Heart left ventricle (tissue), 16 donors: ENCODE measurements around the gene XAF1. TPM values are rescaled to one million over a fixed set of nuclear protein-coding genes. Genes with fewer than 3 reads are reported as not detected.

Experiments
- ATAC-seq, 4 donors: fragments of 200-7000 bp; cut with Tn5 transposase; one replicate each; pipeline ENCODE4 v1.9.1; 2020 to 2022; ENCODE audit warnings: moderate library complexity in 4 of 4, mild to moderate bottlenecking in 3 of 4, moderate number of reproducible peaks in 1 of 4
- DNase-seq, 5 donors: peaks; one replicate each; pipeline ENCODE4 v3.0.0-alpha.2; 2020
- H3K27ac ChIP-seq, 12 donors: fragments of 200-600 bp; sonication (generic) in 4 of 12; one replicate each; pipeline versions ENCODE4 v1.5.0 to v1.8.0; 2016 to 2022; ENCODE audit warnings: mild to moderate bottlenecking in 2 of 12
- H3K27me3 ChIP-seq, 9 donors: fragments of 200-600 bp; sonication (generic) in 2 of 9; one replicate each; pipeline versions ENCODE4 v1.5.1 to v1.8.0; 2016 to 2022; ENCODE audit warnings: mild to moderate bottlenecking in 3 of 9
- H3K36me3 ChIP-seq, 9 donors: fragments of 200-600 bp; sonication (generic) in 2 of 9; one replicate each; pipeline versions ENCODE4 v1.5.0 to v1.8.0; 2018 to 2022; ENCODE audit warnings: mild to moderate bottlenecking in 2 of 9
- H3K4me1 ChIP-seq, 12 donors: fragments of 200-600 bp; sonication (generic) in 4 of 12; one replicate each; pipeline versions ENCODE4 v1.5.0 to v1.8.0; 2016 to 2022; ENCODE audit warnings: mild to moderate bottlenecking in 3 of 12
- H3K4me3 ChIP-seq, 12 donors: fragments of 200-600 bp; sonication (generic) in 4 of 12; one replicate each; pipeline versions ENCODE4 v1.5.0 to v1.8.0; 2017 to 2022; ENCODE audit warnings: mild to moderate bottlenecking in 9 of 12, moderate library complexity in 4 of 12
- H3K9me3 ChIP-seq, 12 donors: fragments of 200-600 bp; sonication (generic) in 4 of 12; one replicate each; pipeline versions ENCODE4 v1.5.0 to v1.8.0; 2016 to 2022; ENCODE audit warnings: mild to moderate bottlenecking in 1 of 12
- POLR2A ChIP-seq, 2 donors: fragments of 450-650 bp; IDR thresholded peaks; one replicate each; pipeline ENCODE4 v1.6.1; 2017; ENCODE audit warnings: antibody characterized with exemption in 2 of 2, mild to moderate bottlenecking in 2 of 2, moderate library complexity in 2 of 2
- WGBS, 4 donors: extraction: QIAGEN DNeasy Blood & Tissue Kit in 2 of 4; methylation state at CpG; one replicate each; pipeline versions ENCODE4 v1.1.5 to v1.1.7; 2013 to 2018; 5-methylcytosine and 5-hydroxymethylcytosine counted together
- intact Hi-C, 10 donors: fragments of 100-400 bp; cut with DNase I; formaldehyde crosslinking; loops; one replicate each; pipeline versions ENCODE4 v1.11.1 to v1.14.2; 2022
- polyA plus RNA-seq, 2 donors: library from polyadenylated mRNA; stranded (reverse); fragments of 200-250 nt; gene quantifications; one replicate each; pipeline ENCODE4 v1.2.3, GENCODE V29; 2013
- total RNA-seq, 9 donors: library from RNA; depleted of rRNA in 2 of 9; stranded (reverse); fragments of >200 nt in 2 of 9; fragmentation: NEBNext Ultra II Directional in 3 of 9; extraction: Animal tissue kit (Norgen Biotek cat#: 25700) in 3 of 9; gene quantifications; one replicate each; pipeline versions ENCODE4 v1.1.0 to v1.2.4, GENCODE V29; 2016 to 2023
- TF ChIP-seq, protein P1 (sequence below), 12 donors: fragments of 200-600 bp; sonication (generic) in 4 of 12; IDR thresholded peaks; one replicate each; pipeline versions ENCODE4 v1.5.0 to v1.8.0; 2018 to 2022; ENCODE audit warnings: antibody characterized with exemption in 12 of 12, mild to moderate bottlenecking in 5 of 12
- donor health status: ischemic (EF 13 %, LVEDD 7.1; RV severe dilation, severe dysfunction).
- donor health status: healthy with polysubstance abuse.
- donor health status: DM: no; HTN: yes; CAD: no.
- donor health status: DM: no; HTN: no; CAD: no.
- donor health status: ischemic (EF 25% LVEDD 6.9; RV normal size, moderate dysfunction).
- donor health status: ischemic (EF 25% LVEDD 5.7; RV mildly dilated, moderate dysfunction).
- donor health status: healthy.
- donor health status: DM: yes; HTN: yes; CAD: no.
- donor health status: ischemic (EF 35%, LVEDD 5.7; RV mildly dilated, moderate dysfunction).
- donor health status: nonischemic (EF 11% LVEDD 7.7; RV severe dilation, severe dysfunction).
- donor health status: DM: yes; HTN: yes; CAD: no.
- donor health status: PGD.
- donor health status: ischemic (EF 29% LVEDD 5.4; RV normal size, mild dysfunction).
- donor health status: nonischemic (EF 23%, LVEDD 6.1; RV moderate dilation, normal function).

The XAF1 gene
- total and polyA plus RNA-seq, 11 donors = 9.5 to 77.8 (median 24.9) TPM

DNA sequence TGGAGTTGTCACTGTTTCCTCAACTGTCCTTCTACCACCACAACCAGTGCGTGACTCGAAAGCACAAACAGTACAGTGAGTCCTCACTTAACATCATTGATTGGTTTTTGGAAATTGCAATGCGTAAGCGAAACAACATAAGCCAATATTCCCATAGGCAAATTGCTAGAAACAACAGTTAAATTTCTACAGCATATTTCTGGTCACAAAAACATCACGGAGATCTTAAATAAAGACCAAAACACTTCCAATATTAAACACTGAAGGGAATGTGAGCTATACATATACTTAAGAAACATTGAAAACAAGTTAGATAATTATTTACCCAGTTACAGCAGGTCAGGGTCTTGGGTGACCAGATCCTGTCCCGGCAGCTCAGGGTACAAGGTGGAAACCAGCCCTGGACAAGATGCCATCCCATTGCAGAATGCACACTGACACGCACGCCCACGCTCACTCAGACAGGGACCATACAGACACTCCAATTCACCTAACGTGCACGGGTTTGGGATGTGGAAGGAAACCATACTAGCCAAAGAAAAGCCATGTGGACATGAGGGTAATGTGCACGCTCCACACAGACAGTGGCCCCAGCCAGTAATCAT lies 47.4 kb upstream of the XAF1 start:
- ATAC-seq (no peak), DNase-seq (no peak)
- peaks cover 7 to 65% (median 27%) of the 10 kb centered on the region in 9 donors for H3K27me3 ChIP-seq
- no peaks in the 10 kb centered on the region for H3K36me3 ChIP-seq
- no peak overlapping the region for H3K27ac ChIP-seq
- no peaks in the 10 kb centered on the region for H3K9me3 ChIP-seq
- WGBS, 4 donors = 90 to 93% (median 92%) methylated on average over 12 of the region's 12 CpGs
- intact Hi-C loops = no loop called here
- TF ChIP-seq POLR2A (IDR thresholded peaks at IDR 0.05) = no peak
- TF ChIP-seq, protein P1, sequence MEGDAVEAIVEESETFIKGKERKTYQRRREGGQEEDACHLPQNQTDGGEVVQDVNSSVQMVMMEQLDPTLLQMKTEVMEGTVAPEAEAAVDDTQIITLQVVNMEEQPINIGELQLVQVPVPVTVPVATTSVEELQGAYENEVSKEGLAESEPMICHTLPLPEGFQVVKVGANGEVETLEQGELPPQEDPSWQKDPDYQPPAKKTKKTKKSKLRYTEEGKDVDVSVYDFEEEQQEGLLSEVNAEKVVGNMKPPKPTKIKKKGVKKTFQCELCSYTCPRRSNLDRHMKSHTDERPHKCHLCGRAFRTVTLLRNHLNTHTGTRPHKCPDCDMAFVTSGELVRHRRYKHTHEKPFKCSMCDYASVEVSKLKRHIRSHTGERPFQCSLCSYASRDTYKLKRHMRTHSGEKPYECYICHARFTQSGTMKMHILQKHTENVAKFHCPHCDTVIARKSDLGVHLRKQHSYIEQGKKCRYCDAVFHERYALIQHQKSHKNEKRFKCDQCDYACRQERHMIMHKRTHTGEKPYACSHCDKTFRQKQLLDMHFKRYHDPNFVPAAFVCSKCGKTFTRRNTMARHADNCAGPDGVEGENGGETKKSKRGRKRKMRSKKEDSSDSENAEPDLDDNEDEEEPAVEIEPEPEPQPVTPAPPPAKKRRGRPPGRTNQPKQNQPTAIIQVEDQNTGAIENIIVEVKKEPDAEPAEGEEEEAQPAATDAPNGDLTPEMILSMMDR (IDR thresholded peaks at IDR 0.05) = no peak
- no peak overlapping the region for H3K4me3 ChIP-seq
- peaks cover 0 to 15% (median 7%) of the 10 kb centered on the region in 12 donors for H3K4me1 ChIP-seq

DNA sequence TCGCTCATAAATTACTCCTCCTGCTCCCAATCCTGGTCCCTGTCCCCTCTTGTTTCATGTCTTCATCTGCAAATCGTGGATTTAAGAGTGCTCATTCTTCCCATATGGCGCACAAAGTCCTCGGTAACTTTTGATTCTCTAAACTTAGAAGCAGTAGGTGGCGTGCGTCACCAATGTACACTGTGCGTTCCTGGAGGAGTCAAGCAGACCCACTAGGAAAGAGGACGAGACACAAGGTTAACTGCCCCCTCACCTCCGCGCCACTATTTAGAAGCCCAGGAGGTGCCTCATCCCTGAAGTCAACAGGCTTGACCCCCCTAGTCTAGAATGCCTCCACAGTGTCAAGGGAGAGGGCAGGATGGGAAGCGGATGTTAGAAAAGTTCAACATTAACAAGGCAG lies 45.5 kb upstream of the XAF1 start:
- H3K27me3 ChIP-seq = peaks cover 15 to 69% (median 31%) of the 10 kb centered on the region in 9 donors
- intact Hi-C loops = loop anchor here in 2 of 10 donors (5.0 kb wide), 1 partner anchor 47 kb away; the partner anchor contains the start of gene XAF1 (in 2 of the 2)
- H3K36me3 ChIP-seq = no peaks in the 10 kb centered on the region
- H3K27ac ChIP-seq = no peak overlapping the region
- ATAC-seq = no peak
- no peak overlapping the region for H3K4me3 ChIP-seq
- DNase-seq = no peak
- WGBS, 4 donors = 85 to 86% (median 85%) methylated on average over 11 of the region's 11 CpGs
- H3K4me1 ChIP-seq = peaks cover 0 to 23% (median 9%) of the 10 kb centered on the region in 12 donors
- peaks cover 0 to 12% (median 2%) of the 10 kb centered on the region in 12 donors for H3K9me3 ChIP-seq
- no peak for TF ChIP-seq POLR2A (IDR thresholded peaks at IDR 0.05)
- TF ChIP-seq, protein P1 (IDR thresholded peaks at IDR 0.05) = no peak

DNA sequence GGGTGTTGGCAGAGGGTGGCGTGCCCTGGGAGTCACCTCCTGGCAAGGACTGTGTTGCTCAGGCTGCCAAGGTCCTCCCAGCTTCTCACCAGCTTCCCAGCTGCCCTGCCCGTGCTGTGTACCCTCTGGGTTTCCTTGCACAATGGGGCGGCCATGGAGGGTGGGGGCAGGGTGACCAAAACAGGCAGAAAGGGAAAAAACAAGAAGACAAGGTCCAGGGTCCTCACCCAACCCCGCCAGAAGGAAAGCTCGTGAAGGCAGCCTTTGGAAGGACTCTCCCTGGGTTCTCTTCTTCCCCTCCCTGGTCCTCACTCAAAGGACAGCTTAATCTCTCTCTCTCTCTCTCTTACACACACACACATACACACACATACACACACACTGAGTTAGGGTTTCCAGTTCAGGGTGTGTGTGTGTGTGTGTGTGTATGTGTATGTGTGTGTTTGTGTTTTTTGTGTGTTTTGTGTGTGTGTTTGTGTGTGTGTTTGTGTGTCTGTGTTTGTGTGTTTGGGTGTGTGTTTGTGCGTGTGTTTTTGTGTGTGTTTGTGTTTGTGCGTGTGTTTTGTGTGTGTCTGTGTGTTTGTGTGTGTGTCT lies 44.7 kb upstream of the XAF1 start:
- TF ChIP-seq POLR2A (IDR thresholded peaks at IDR 0.05) = no peak
- TF ChIP-seq, protein P1 (IDR thresholded peaks at IDR 0.05) = no peak
- DNase-seq (no peak), ATAC-seq (no peak)
- Histone ChIP-seq H3K27me3 (peaks cover 15 to 69% (median 31%) of the 10 kb centered on the region in 9 donors), H3K27ac (no peak overlapping the region), H3K36me3 (no peaks in the 10 kb centered on the region), H3K4me3 (no peak overlapping the region), H3K9me3 (peaks cover 0 to 17% (median 2%) of the 10 kb centered on the region in 12 donors), H3K4me1 (peaks cover 0 to 23% (median 9%) of the 10 kb centered on the region in 12 donors)
- 63 to 69% (median 67%) methylated on average over 7 of the region's 7 CpGs for WGBS, 4 donors
- intact Hi-C loops = loop anchor here in 2 of 10 donors (5.0 kb wide), 1 partner anchor 46 kb away; the partner anchor contains the start of gene XAF1 (in 2 of the 2)

DNA sequence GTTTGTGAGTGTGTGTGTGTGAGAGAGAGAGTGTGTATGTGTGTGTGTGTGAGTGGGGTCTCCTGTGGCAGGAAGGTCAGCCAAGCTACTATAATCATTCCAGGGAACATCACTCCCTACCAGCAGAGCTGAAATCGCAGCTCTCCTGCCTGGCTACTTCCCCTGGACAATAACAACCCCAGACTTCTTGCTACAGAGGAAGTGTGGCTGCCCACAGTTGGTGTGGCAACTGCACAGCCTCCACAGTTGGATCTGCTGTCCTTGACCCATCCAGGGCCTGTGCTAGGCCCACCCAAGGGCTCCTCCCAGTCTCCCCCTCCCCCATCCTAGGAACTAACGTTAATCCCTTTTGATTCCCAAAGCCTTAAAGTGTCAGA lies 44.2 kb upstream of the XAF1 start:
- Histone ChIP-seq H3K4me3 (no peak overlapping the region), H3K27ac (no peak overlapping the region), H3K4me1 (peaks cover 0 to 23% (median 9%) of the 10 kb centered on the region in 12 donors), H3K9me3 (peaks cover 0 to 19% (median 2%) of the 10 kb centered on the region in 12 donors), H3K27me3 (peaks cover 15 to 69% (median 31%) of the 10 kb centered on the region in 9 donors), H3K36me3 (no peaks in the 10 kb centered on the region)
- DNase-seq (no peak), ATAC-seq (no peak)
- intact Hi-C loops = loop anchor here in 2 of 10 donors (5.0 kb wide), 1 partner anchor 46 kb away; the partner anchor contains the start of gene XAF1 (in 2 of the 2)
- TF ChIP-seq, protein P1 (IDR thresholded peaks at IDR 0.05) = no peak
- TF ChIP-seq POLR2A (IDR thresholded peaks at IDR 0.05) = no peak
- 39 to 75% (median 58%) methylated on average over 2 of the region's 2 CpGs for WGBS, 4 donors
